Gastrocnemius medialis (tissue), 4 donors: ENCODE measurements around the gene KIAA1614. TPM values are rescaled to one million over a fixed set of nuclear protein-coding genes. Genes with fewer than 3 reads are reported as not detected.

Source experiments
- ATAC-seq, 2 donors: fragments of 150-250 bp; one replicate each; pipeline ENCODE4 v1.9.1; 2016
- DNase-seq, 2 donors: peaks; one replicate each; pipeline ENCODE4 v3.0.0-alpha.2; 2019
- H3K27ac ChIP-seq, 4 donors: fragments of 200-600 bp; sonication (generic); 1 replicate in 1 of 4; 2 replicates in 3 of 4; pipeline ENCODE4 v1.5.1; 2016 to 2018; ENCODE audit warnings: mild to moderate bottlenecking in 2 of 4, moderate library complexity in 1 of 4
- H3K27me3 ChIP-seq, 3 donors: fragments of 200-600 bp; sonication (generic) in 2 of 3; 1 replicate in 1 of 3; 2 replicates in 2 of 3; pipeline versions ENCODE4 v1.5.1 to v1.6.0; 2016 to 2019; ENCODE audit warnings: mild to moderate bottlenecking in 1 of 3, moderate library complexity in 1 of 3
- H3K36me3 ChIP-seq, 2 donors: fragments of 200-600 bp; sonication (generic) in 1 of 2; one replicate each; pipeline ENCODE4 v1.5.1; 2017 to 2018
- H3K4me1 ChIP-seq, 2 donors: fragments of 200-600 bp; sonication (generic) in 1 of 2; one replicate each; pipeline ENCODE4 v1.5.1; 2016 to 2017; ENCODE audit warnings: mild to moderate bottlenecking in 2 of 2
- H3K4me3 ChIP-seq, 4 donors: fragments of 200-600 bp; sonication (generic) in 3 of 4; 1 replicate in 1 of 4; 2 replicates in 3 of 4; pipeline ENCODE4 v1.5.1; 2016 to 2019; ENCODE audit warnings: mild to moderate bottlenecking in 2 of 4
- H3K9me3 ChIP-seq, 3 donors: fragments of 200-600 bp; sonication (generic) in 2 of 3; 1 replicate in 1 of 3; 2 replicates in 2 of 3; pipeline ENCODE4 v1.5.1; 2016 to 2019
- CTCF ChIP-seq, 5 experiments: fragments of 450-650 bp in 3 of 5; fragments of 200-600 bp in 2 of 5; sonication (generic) in 2 of 5; IDR thresholded peaks in 4 of 5; conservative IDR thresholded peaks in 1 of 5; 1 replicate in 4 of 5; 2 replicates in 1 of 5; pipeline ENCODE4 v1.5.1; 2016 to 2019; ENCODE audit warnings: antibody characterized with exemption in 5 of 5, mild to moderate bottlenecking in 3 of 5, moderate library complexity in 3 of 5
- POLR2A ChIP-seq, 2 donors: fragments of 450-650 bp; IDR thresholded peaks; one replicate each; pipeline ENCODE4 v1.6.1; 2017; ENCODE audit warnings: antibody characterized with exemption in 2 of 2, mild to moderate bottlenecking in 2 of 2, moderate library complexity in 2 of 2
- in situ Hi-C, 4 donors: fragments of 200-750 bp; cut with MboI; loops; one replicate each; pipeline versions ENCODE4 v1.15.0 to v1.8.0; 2017; ENCODE audit warnings: low sequenced_read_pairs in 4 of 4
- intact Hi-C: fragments of 100-400 bp; cut with DNase I; formaldehyde crosslinking; loops from one replicate; pipeline ENCODE4 v1.15.1; 2023; ENCODE audit warnings: low total_unique reads
- total RNA-seq, 4 donors: library from RNA; depleted of rRNA; stranded (reverse); fragments of >200 nt; gene quantifications; one replicate each; pipeline versions ENCODE4 v1.1.0 to v1.2.3, GENCODE V29; 2016

KIAA1614 gene
- total RNA-seq, 4 donors from 2014 or later: 0.51 to 3.3 (median 1.3) TPM

GRCh38 chr1:180909462-180909976 lies 3.2 kb upstream of the KIAA1614 start:
- in situ Hi-C loops: no loop called here
- DNase-seq: no peak

GRCh38 chr1:180911640-180912191 lies 981 bp upstream of the KIAA1614 start:
- Histone ChIP-seq H3K27ac (peak overlapping the region in 3 of 4 donors; percentile 63 to 69 (median 68)), H3K4me3 (peak overlapping the region; percentile 48 to 64 (median 58)), H3K9me3 (no peaks in the 10 kb centered on the region), H3K36me3 (no peaks in the 10 kb centered on the region), H3K4me1 (peaks cover 0 to 4% of the 10 kb centered on the region in 2 donors), H3K27me3 (peaks cover 0 to 10% (median 3%) of the 10 kb centered on the region in 3 donors)
- TF ChIP-seq CTCF (IDR thresholded peaks at IDR 0.05 in 4 of 5, conservative IDR thresholded peaks at IDR 0.05 in 1 of 5) (no peak), POLR2A (IDR thresholded peaks at IDR 0.05) (no peak)
- ATAC-seq (peak in 1 of 2 donors; percentile 18), DNase-seq (no peak)
- in situ Hi-C loops: no loop called here
- intact Hi-C loops: no loop called here

More at GRCh38 chr1:180909462-180909976, 3.2 kb upstream of the KIAA1614 start:
- intact Hi-C loops: no loop called here
- Histone ChIP-seq H3K9me3 (no peaks in the 10 kb centered on the region), H3K4me1 (peaks cover 0 to 4% of the 10 kb centered on the region in 2 donors), H3K36me3 (no peaks in the 10 kb centered on the region), H3K27me3 (peaks cover 0 to 10% (median 3%) of the 10 kb centered on the region in 3 donors), H3K4me3 (no peak overlapping the region), H3K27ac (no peak overlapping the region)
- TF ChIP-seq CTCF (IDR thresholded peaks at IDR 0.05 in 4 of 5, conservative IDR thresholded peaks at IDR 0.05 in 1 of 5) (no peak), POLR2A (IDR thresholded peaks at IDR 0.05) (no peak)
- no peak for ATAC-seq

- Histone ChIP-seq H3K27ac (peak overlapping the region in 3 of 4 donors; percentile 63 to 69 (median 68)), H3K9me3 (no peaks in the 10 kb centered on the region), H3K36me3 (no peaks in the 10 kb centered on the region), H3K4me1 (peaks cover 0 to 4% of the 10 kb centered on the region in 2 donors), H3K27me3 (peaks cover 0 to 10% (median 3%) of the 10 kb centered on the region in 3 donors), H3K4me3 (peak overlapping the region; percentile 48 to 64 (median 58))
- TF ChIP-seq POLR2A (IDR thresholded peaks at IDR 0.05) (no peak), CTCF (IDR thresholded peaks at IDR 0.05 in 4 of 5, conservative IDR thresholded peaks at IDR 0.05 in 1 of 5) (no peak)
- intact Hi-C loops: no loop called here
- in situ Hi-C loops: no loop called here
- peak; percentile 13 to 42 for ATAC-seq
- no peak for DNase-seq
These were observed 391 bp upstream of the KIAA1614 start for GRCh38 chr1:180912211-180912800.

GRCh38 chr1:180915426-180915965 lies 2.8 kb downstream of the KIAA1614 start:
- Histone ChIP-seq H3K27me3 (peaks cover 0 to 10% (median 3%) of the 10 kb centered on the region in 3 donors), H3K9me3 (no peaks in the 10 kb centered on the region), H3K4me3 (no peak overlapping the region), H3K36me3 (no peaks in the 10 kb centered on the region), H3K4me1 (peaks cover 0 to 4% of the 10 kb centered on the region in 2 donors), H3K27ac (no peak overlapping the region)
- intact Hi-C loops (no loop called here), in situ Hi-C loops (no loop called here)
- ATAC-seq (no peak), DNase-seq (no peak)
- no peak for TF ChIP-seq CTCF (IDR thresholded peaks at IDR 0.05 in 4 of 5, conservative IDR thresholded peaks at IDR 0.05 in 1 of 5)
- no peak for TF ChIP-seq POLR2A (IDR thresholded peaks at IDR 0.05)
